ENCODE results near the gene PNMA6A. TPM values are rescaled to one million over a fixed set of nuclear protein-coding genes. Genes with fewer than 3 reads are reported as not detected.
"Not testable (repeated sequence)": the region's sequence is repeated elsewhere in the genome, so short reads cannot be mapped to it uniquely, and the experiment has no call there.

The PNMA6A gene
- total RNA-seq, 1 donor from 2014 or later = 1.5 TPM

GRCh38 chrX:153075366-153075765, 3.1 kb downstream of the PNMA6A start:
- no peak for DNase-seq (ENCODE audit: low read depth)

GRCh38 chrX:153077437-153078135, 5.3 kb downstream of the PNMA6A start:
- not testable (repeated sequence) for DNase-seq (ENCODE audit: low read depth)

- DNase-seq (ENCODE audit: low read depth) = not testable (repeated sequence)
Observed at GRCh38 chrX:153083238-153083923, 11.1 kb downstream of the PNMA6A start.

- DNase-seq (ENCODE audit: low read depth) = no peak
Observed at GRCh38 chrX:153102418-153102817, 30.2 kb downstream of the PNMA6A start.

- not testable (repeated sequence) for DNase-seq (ENCODE audit: low read depth)
Observed at GRCh38 chrX:153104959-153105358, 32.7 kb downstream of the PNMA6A start.

- DNase-seq (ENCODE audit: low read depth) = not testable (repeated sequence)
Observed at GRCh38 chrX:153106092-153106801, 34.0 kb downstream of the PNMA6A start.

GRCh38 chrX:153110735-153111134, 38.5 kb downstream of the PNMA6A start:
- DNase-seq (ENCODE audit: low read depth) = not testable (repeated sequence)

GRCh38 chrX:153113851-153114250, 41.6 kb downstream of the PNMA6A start:
- DNase-seq (ENCODE audit: low read depth) = not testable (repeated sequence)

- not testable (repeated sequence) for DNase-seq (ENCODE audit: low read depth)
Observed at GRCh38 chrX:153117754-153118153, 45.5 kb downstream of the PNMA6A start.

- not testable (repeated sequence) for DNase-seq (ENCODE audit: low read depth)
Observed at GRCh38 chrX:153120230-153120629, 48.0 kb downstream of the PNMA6A start.

- DNase-seq (ENCODE audit: low read depth) = not testable (repeated sequence)
Observed at GRCh38 chrX:153123468-153123867, 51.2 kb downstream of the PNMA6A start.

Other genes with a start within 250 kb of the PNMA6A start
- gene CETN2, start 241.7 kb upstream of the PNMA6A start, total RNA-seq = 47.8 and 81.1 TPM in 2 replicates
- 15.6 and 24.1 TPM in 2 replicates for gene NSDHL, start 241.4 kb upstream of the PNMA6A start, total RNA-seq
- gene ZNF185, start 174.4 kb upstream of the PNMA6A start, total RNA-seq = 45.3 and 63.4 TPM in 2 replicates
- not detected in 2 replicates for gene PNMA5, start 78.3 kb upstream of the PNMA6A start, total RNA-seq
- gene PNMA3, start 16.0 kb upstream of the PNMA6A start, total RNA-seq = 0.35 TPM in 1 of 2 replicates, not detected in the other
- not detected in 2 replicates for gene MAGEA1, start 106.8 kb downstream of the PNMA6A start, total RNA-seq
- gene PNMA6F, start 249.3 kb downstream of the PNMA6A start, total RNA-seq = not detected in 2 replicates

All from renal cortical epithelial cell (primary cell).